ENCODE results near the gene STK38L. TPM values are rescaled to one million over a fixed set of nuclear protein-coding genes. Genes with fewer than 3 reads are reported as not detected.

Gene STK38L
- total RNA-seq (2022; extraction: Qiagen RNA extraction; ENCODE audit: low read depth) = 9.8 to 17.0 TPM (median 13.6 TPM) in 5 replicates

GRCh38 chr12:27243804-27244688 lies at the start of gene STK38L:
TSS of gene STK38L (plus strand) at chr12:27244286. CDS start at chr12:27297721, 53,435 bp downstream.

DNA sequence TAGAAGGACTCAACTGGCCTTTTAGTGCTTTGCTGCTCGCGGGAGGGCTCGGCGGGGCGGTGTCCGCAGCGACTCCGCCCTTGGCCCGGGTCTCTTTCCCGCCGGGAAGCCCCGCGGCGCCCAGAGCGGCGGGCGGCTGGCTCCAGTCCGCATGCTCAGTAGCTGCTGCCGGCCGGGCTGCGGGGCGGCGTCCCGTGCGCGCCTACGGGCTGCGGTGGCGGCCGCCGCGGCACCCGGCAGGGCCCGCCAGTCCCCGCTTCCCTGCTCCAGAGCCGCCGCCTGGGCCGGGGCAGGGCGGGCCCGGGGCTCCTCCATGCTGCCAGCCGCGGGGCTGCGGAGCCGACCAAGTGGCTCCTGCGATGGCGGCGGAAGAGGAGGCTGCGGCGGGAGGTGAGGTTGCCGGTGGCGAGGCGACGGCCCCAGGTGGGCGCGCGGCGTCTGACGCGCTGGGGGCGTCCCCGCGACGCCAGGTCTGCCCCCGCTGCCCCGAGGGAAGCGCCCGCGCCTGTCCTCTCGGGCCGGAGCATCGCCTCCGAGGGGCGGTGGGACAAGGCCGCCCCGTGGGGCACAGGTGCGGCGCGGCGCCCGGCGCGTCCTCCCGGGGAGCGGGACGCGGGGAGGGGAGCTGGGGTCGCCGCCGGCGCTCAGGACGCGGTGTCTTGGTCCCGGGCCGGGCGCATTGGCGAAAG lies 88.8 kb downstream of the STK38L start, which contains the start of gene BMAL2:
BMAL2 (plus strand) TSS at position 123 of the 689 bp plus-strand sequence; CDS start at position 360, 237 bp downstream.

Other genes starting within 250 kb of the STK38L start
- 59.3 to 79.8 TPM (median 73.3 TPM) in 5 replicates for gene TM7SF3, start 229.9 kb upstream of the STK38L start, total RNA-seq (2022; extraction: Qiagen RNA extraction; ENCODE audit: low read depth)
- 18.9 to 32.8 TPM (median 29.2 TPM) in 5 replicates for gene MED21, start 221.7 kb upstream of the STK38L start, total RNA-seq (2022; extraction: Qiagen RNA extraction; ENCODE audit: low read depth)
- gene C12orf71, start 161.7 kb upstream of the STK38L start, total RNA-seq (2022; extraction: Qiagen RNA extraction; ENCODE audit: low read depth) = not detected in 5 replicates
- 13.0 to 26.9 TPM (median 22.6 TPM) in 5 replicates for gene BMAL2, start 88.5 kb downstream of the STK38L start, total RNA-seq (2022; extraction: Qiagen RNA extraction; ENCODE audit: low read depth)
- 0.21 TPM in 1 of 5 replicates, not detected in the others for gene SMCO2, start 202.4 kb downstream of the STK38L start, total RNA-seq (2022; extraction: Qiagen RNA extraction; ENCODE audit: low read depth)